Measurements from ENCODE around the gene CRYGC. TPM values are rescaled to one million over a fixed set of nuclear protein-coding genes. Genes with fewer than 3 reads are reported as not detected.
A peak's percentile ranks its signal among the peaks of the same experiment; 100 is the strongest.

Gene CRYGC
- total RNA-seq (2014; rRNA removed; shearing (Covaris generic)) = not detected in 2 replicates

GRCh38 chr2:208129744-208130711 lies at the start of gene CRYGC:
TSS of gene CRYGC (minus strand) at chr2:208129828. CDS start at chr2:208129792, 36 bp downstream.
- Histone ChIP-seq H3K27me3 (ENCODE audit: control insufficient read depth, insufficient read depth, low read length) (no peaks in the 10 kb centered on the region), H3K36me3 (replicated peaks; ENCODE audit: control insufficient read depth, insufficient read depth, low read length) (no peaks in the 10 kb centered on the region), H3K4me3 (ENCODE audit: insufficient read depth, low read depth, low read length) (no peak within 1 kb of the TSS)
- no peak for DNase-seq

- Histone ChIP-seq H3K4me3 (ENCODE audit: insufficient read depth, low read depth, low read length) (no peak overlapping the region), H3K36me3 (replicated peaks; ENCODE audit: control insufficient read depth, insufficient read depth, low read length) (no peaks in the 10 kb centered on the region), H3K27me3 (ENCODE audit: control insufficient read depth, insufficient read depth, low read length) (no peaks in the 10 kb centered on the region; the same call in 1 of the 2 replicates)
- DNase-seq = peak; percentile 25
These were observed 49.5 kb upstream of the CRYGC start for GRCh38 chr2:208179028-208179609.

GRCh38 chr2:208175840-208176153 lies 46.2 kb upstream of the CRYGC start:
- H3K36me3 ChIP-seq (replicated peaks; ENCODE audit: control insufficient read depth, insufficient read depth, low read length) = no peaks in the 10 kb centered on the region
- no peak for DNase-seq
- H3K4me3 ChIP-seq (ENCODE audit: insufficient read depth, low read depth, low read length) = no peak overlapping the region
- no peaks in the 10 kb centered on the region; the same call in 1 of the 2 replicates for H3K27me3 ChIP-seq (ENCODE audit: control insufficient read depth, insufficient read depth, low read length)

GRCh38 chr2:208175069-208175839 lies 45.6 kb upstream of the CRYGC start:
- DNase-seq = peak; percentile 78
- H3K4me3 ChIP-seq (ENCODE audit: insufficient read depth, low read depth, low read length) = no peak overlapping the region
- H3K27me3 ChIP-seq (ENCODE audit: control insufficient read depth, insufficient read depth, low read length) = no peaks in the 10 kb centered on the region; the same call in 1 of the 2 replicates
- no peaks in the 10 kb centered on the region for H3K36me3 ChIP-seq (replicated peaks; ENCODE audit: control insufficient read depth, insufficient read depth, low read length)

- no peaks in the 10 kb centered on the region for H3K36me3 ChIP-seq (replicated peaks; ENCODE audit: control insufficient read depth, insufficient read depth, low read length)
- no peaks in the 10 kb centered on the region; the same call in 1 of the 2 replicates for H3K27me3 ChIP-seq (ENCODE audit: control insufficient read depth, insufficient read depth, low read length)
- no peak overlapping the region for H3K4me3 ChIP-seq (ENCODE audit: insufficient read depth, low read depth, low read length)
- DNase-seq = no peak
These were observed 44.5 kb upstream of the CRYGC start for GRCh38 chr2:208174144-208174543.

- Histone ChIP-seq H3K36me3 (replicated peaks; ENCODE audit: control insufficient read depth, insufficient read depth, low read length) (no peaks in the 10 kb centered on the region), H3K4me3 (ENCODE audit: insufficient read depth, low read depth, low read length) (no peak overlapping the region), H3K27me3 (ENCODE audit: control insufficient read depth, insufficient read depth, low read length) (no peaks in the 10 kb centered on the region; the same call in 1 of the 2 replicates)
- no peak for DNase-seq
These were observed 42.5 kb upstream of the CRYGC start for GRCh38 chr2:208172125-208172524.

- DNase-seq = no peak
- no peaks in the 10 kb centered on the region for H3K27me3 ChIP-seq (ENCODE audit: control insufficient read depth, insufficient read depth, low read length)
These were observed 35.5 kb upstream of the CRYGC start for GRCh38 chr2:208164951-208165755.

GRCh38 chr2:208163489-208163888 lies 33.9 kb upstream of the CRYGC start, which contains the start of gene CRYGA:
TSS of gene CRYGA (minus strand) at chr2:208163589. CDS start at chr2:208163556, 33 bp downstream.
- no peaks in the 10 kb centered on the region for H3K36me3 ChIP-seq (replicated peaks; ENCODE audit: control insufficient read depth, insufficient read depth, low read length)
- no peak within 1 kb of the TSS for H3K4me3 ChIP-seq (ENCODE audit: insufficient read depth, low read depth, low read length)
- H3K27me3 ChIP-seq (ENCODE audit: control insufficient read depth, insufficient read depth, low read length) = no peaks in the 10 kb centered on the region
- no peak for DNase-seq

More at GRCh38 chr2:208164951-208165755, 35.5 kb upstream of the CRYGC start:
- Histone ChIP-seq H3K4me3 (ENCODE audit: insufficient read depth, low read depth, low read length) (no peak overlapping the region), H3K36me3 (replicated peaks; ENCODE audit: control insufficient read depth, insufficient read depth, low read length) (no peaks in the 10 kb centered on the region)

- no peaks in the 10 kb centered on the region for H3K36me3 ChIP-seq (replicated peaks; ENCODE audit: control insufficient read depth, insufficient read depth, low read length)
- no peak for DNase-seq
- no peaks in the 10 kb centered on the region for H3K27me3 ChIP-seq (ENCODE audit: control insufficient read depth, insufficient read depth, low read length)
- H3K4me3 ChIP-seq (ENCODE audit: insufficient read depth, low read depth, low read length) = no peak overlapping the region
These were observed 26.8 kb upstream of the CRYGC start for GRCh38 chr2:208156439-208156838.

- Histone ChIP-seq H3K27me3 (ENCODE audit: control insufficient read depth, insufficient read depth, low read length) (no peaks in the 10 kb centered on the region), H3K36me3 (replicated peaks; ENCODE audit: control insufficient read depth, insufficient read depth, low read length) (no peaks in the 10 kb centered on the region), H3K4me3 (ENCODE audit: insufficient read depth, low read depth, low read length) (no peak overlapping the region)
- DNase-seq = no peak
These were observed 23.5 kb upstream of the CRYGC start for GRCh38 chr2:208153156-208153555.

GRCh38 chr2:208150956-208151355 lies 21.3 kb upstream of the CRYGC start:
- Histone ChIP-seq H3K36me3 (replicated peaks; ENCODE audit: control insufficient read depth, insufficient read depth, low read length) (no peaks in the 10 kb centered on the region), H3K4me3 (ENCODE audit: insufficient read depth, low read depth, low read length) (no peak overlapping the region), H3K27me3 (ENCODE audit: control insufficient read depth, insufficient read depth, low read length) (no peaks in the 10 kb centered on the region)
- no peak for DNase-seq

- Histone ChIP-seq H3K4me3 (ENCODE audit: insufficient read depth, low read depth, low read length) (no peak overlapping the region), H3K27me3 (ENCODE audit: control insufficient read depth, insufficient read depth, low read length) (no peaks in the 10 kb centered on the region), H3K36me3 (replicated peaks; ENCODE audit: control insufficient read depth, insufficient read depth, low read length) (no peaks in the 10 kb centered on the region)
- DNase-seq = no peak
These were observed 20.5 kb upstream of the CRYGC start for GRCh38 chr2:208150094-208150493.

GRCh38 chr2:208148803-208149202 lies 19.2 kb upstream of the CRYGC start:
- Histone ChIP-seq H3K27me3 (ENCODE audit: control insufficient read depth, insufficient read depth, low read length) (no peaks in the 10 kb centered on the region), H3K4me3 (ENCODE audit: insufficient read depth, low read depth, low read length) (no peak overlapping the region), H3K36me3 (replicated peaks; ENCODE audit: control insufficient read depth, insufficient read depth, low read length) (no peaks in the 10 kb centered on the region)
- DNase-seq = peak; percentile 29

- Histone ChIP-seq H3K4me3 (ENCODE audit: insufficient read depth, low read depth, low read length) (no peak overlapping the region), H3K27me3 (ENCODE audit: control insufficient read depth, insufficient read depth, low read length) (no peaks in the 10 kb centered on the region), H3K36me3 (replicated peaks; ENCODE audit: control insufficient read depth, insufficient read depth, low read length) (no peaks in the 10 kb centered on the region)
- no peak for DNase-seq
These were observed 18.1 kb upstream of the CRYGC start for GRCh38 chr2:208147759-208148158.
